HEK293 (cell line): Measurements from ENCODE around the gene CHST4.

ENCODE experiments used
- CTCF ChIA-PET: fragments of 350-600 bp; formaldehyde crosslinking; extraction: SDS; loops from one replicate; lab custom pipeline; 2021; ENCODE audit warnings: antibody characterized with exemption; lab: Yijun Ruan, JAX
- POLR2A ChIA-PET: fragments of 300-600 bp; formaldehyde crosslinking; extraction: SDS; loops from one replicate; lab custom pipeline; 2020; ENCODE audit warnings: antibody characterized with exemption, inconsistent platforms; lab: Yijun Ruan, JAX
- H3K27ac ChIP-seq: fragments of 200-500 bp; sonication (Bioruptor generic); 2 replicates; pipeline ENCODE4 v1.5.1; 2014; ENCODE audit warnings: low read depth, low read length, control low read depth, inconsistent platforms; ENCODE audit errors: extremely low read depth
- H3K36me3 ChIP-seq, 2 experiments: fragments of 200-500 bp in 1 of 2; sonication (Bioruptor generic) in 1 of 2; 1 replicate in 1 of 2; 2 replicates in 1 of 2; pipeline ENCODE4 v1.5.1; 2014 to 2017; ENCODE audit warnings: inconsistent platforms in 2 of 2, low read length in 2 of 2; ENCODE audit not compliant: control insufficient read depth in 2 of 2, insufficient read depth in 1 of 2
- H3K4me1 ChIP-seq: fragments of 200-500 bp; sonication (Bioruptor generic); 2 replicates; pipeline ENCODE4 v1.5.1; 2014; ENCODE audit warnings: mild to moderate bottlenecking, low read length, inconsistent platforms; ENCODE audit not compliant: control insufficient read depth, insufficient read depth
- H3K4me3 ChIP-seq: 2 replicates; pipeline ENCODE4 v1.5.1; 2011; ENCODE audit warnings: low read depth, mild to moderate bottlenecking, control low read depth, low read length, moderate library complexity
- H3K9me3 ChIP-seq: fragments of 200-500 bp; sonication (Bioruptor generic); 2 replicates; pipeline ENCODE4 v1.5.1; 2014; ENCODE audit warnings: low read depth, low read length, inconsistent platforms; ENCODE audit not compliant: control insufficient read depth, insufficient read depth
- EGR2 ChIP-seq: fragments of 450-650 bp; formaldehyde crosslinking; IDR thresholded peaks from 2 replicates; pipeline ENCODE4 v1.5.1; 2016; ENCODE audit warnings: low read depth, missing biosample characterization, missing genetic modification characterization
- KLF10 ChIP-seq: fragments of 450-650 bp; IDR thresholded peaks from 2 replicates; pipeline ENCODE4 v1.5.1; 2018; ENCODE audit warnings: missing biosample characterization, mild to moderate bottlenecking, missing genetic modification characterization
- SP3 ChIP-seq: fragments of 450-650 bp; formaldehyde crosslinking; IDR thresholded peaks from 2 replicates; pipeline ENCODE4 v1.5.1; 2016; ENCODE audit warnings: missing biosample characterization, missing genetic modification characterization
- TRIM28 ChIP-seq: IDR thresholded peaks from 2 replicates; pipeline ENCODE4 v1.6.1; 2011; ENCODE audit warnings: low read length, control low read depth, borderline replicate concordance
- YY2 ChIP-seq: fragments of 450-650 bp; formaldehyde crosslinking; IDR thresholded peaks from 2 replicates; pipeline ENCODE4 v1.5.1; 2016; ENCODE audit warnings: missing biosample characterization, missing genetic modification characterization
- ZBTB10 ChIP-seq: fragments of 450-650 bp; formaldehyde crosslinking; IDR thresholded peaks from 2 replicates; pipeline ENCODE4 v1.5.1; 2016; ENCODE audit warnings: missing biosample characterization, missing genetic modification characterization
- ZBTB21 ChIP-seq: fragments of 450-650 bp; formaldehyde crosslinking; IDR thresholded peaks from 2 replicates; pipeline ENCODE4 v1.5.1; 2017; ENCODE audit warnings: missing biosample characterization, missing genetic modification characterization
- ZFP41 ChIP-seq: fragments of 450-650 bp; formaldehyde crosslinking; IDR thresholded peaks from 2 replicates; pipeline ENCODE4 v1.5.1; 2016; ENCODE audit warnings: missing biosample characterization, missing genetic modification characterization, borderline replicate concordance
- ZNF138 ChIP-seq: fragments of 450-650 bp; formaldehyde crosslinking; IDR thresholded peaks from 2 replicates; pipeline ENCODE4 v1.5.1; 2016; ENCODE audit warnings: missing biosample characterization, missing genetic modification characterization, borderline replicate concordance
- ZNF2 ChIP-seq: fragments of 450-650 bp; formaldehyde crosslinking; IDR thresholded peaks from 2 replicates; pipeline ENCODE4 v1.5.1; 2016; ENCODE audit warnings: missing biosample characterization, missing genetic modification characterization
- ZNF211 ChIP-seq: fragments of 450-650 bp; formaldehyde crosslinking; IDR thresholded peaks from 2 replicates; pipeline ENCODE4 v1.5.1; 2016; ENCODE audit warnings: low read depth, missing biosample characterization, missing genetic modification characterization
- ZNF221 ChIP-seq: fragments of 450-650 bp; formaldehyde crosslinking; IDR thresholded peaks from 2 replicates; pipeline ENCODE4 v1.5.1; 2017; ENCODE audit warnings: missing biosample characterization, missing genetic modification characterization, borderline replicate concordance
- ZNF24 ChIP-seq: fragments of 450-650 bp; formaldehyde crosslinking; IDR thresholded peaks from 2 replicates; pipeline ENCODE4 v1.5.1; 2016; ENCODE audit warnings: missing biosample characterization, missing genetic modification characterization
- ZNF518A ChIP-seq: fragments of 450-650 bp; formaldehyde crosslinking; conservative IDR thresholded peaks from 2 replicates; pipeline ENCODE4 v1.5.1; 2016; ENCODE audit warnings: low read depth, missing biosample characterization, missing genetic modification characterization
- ZNF544 ChIP-seq: fragments of 450-650 bp; formaldehyde crosslinking; IDR thresholded peaks from 2 replicates; pipeline ENCODE4 v1.5.0; 2017; ENCODE audit warnings: missing biosample characterization, missing genetic modification characterization
- ZNF571 ChIP-seq: fragments of 450-650 bp; formaldehyde crosslinking; IDR thresholded peaks from 2 replicates; pipeline ENCODE4 v1.5.0; 2017; ENCODE audit warnings: missing biosample characterization, missing genetic modification characterization
- ZNF580 ChIP-seq: fragments of 450-650 bp; formaldehyde crosslinking; IDR thresholded peaks from 2 replicates; pipeline ENCODE4 v1.5.1; 2016; ENCODE audit warnings: missing biosample characterization, missing genetic modification characterization
- ZNF660 ChIP-seq: fragments of 450-650 bp; IDR thresholded peaks from 2 replicates; pipeline ENCODE4 v1.5.1; 2018; ENCODE audit warnings: missing biosample characterization, mild to moderate bottlenecking, missing genetic modification characterization
- ZNF791 ChIP-seq: fragments of 450-650 bp; formaldehyde crosslinking; IDR thresholded peaks from 2 replicates; pipeline ENCODE4 v1.5.1; 2016; ENCODE audit warnings: missing biosample characterization, missing genetic modification characterization
- ZSCAN16 ChIP-seq: fragments of 450-650 bp; formaldehyde crosslinking; IDR thresholded peaks from 2 replicates; pipeline ENCODE4 v1.5.1; 2016; ENCODE audit warnings: missing biosample characterization, missing genetic modification characterization

The CHST4 gene

GRCh38 chr16:71482569-71482968, 43.7 kb upstream of the CHST4 start:
- CTCF ChIA-PET = interaction anchor here (2.3 kb wide), 1 partner anchor 56 kb away, joined by 12 read pairs; no protein-coding TSS in a partner anchor
- H3K36me3 ChIP-seq = peaks cover 0 to 13% of the 10 kb centered on the region in 2 experiments; a peak in 1 of 3 replicates
- no peaks in the 10 kb centered on the region for H3K4me1 ChIP-seq
- TF ChIP-seq SP3 (tag by site-specific recombination) (no peak), ZNF138 (tag by site-specific recombination) (no peak), ZFP41 (no peak), ZNF518A (tag by site-specific recombination) (no peak), ZNF544 (tag by site-specific recombination) (no peak)
- POLR2A ChIA-PET = no interaction called here
- no peak overlapping the region for H3K27ac ChIP-seq
- H3K4me3 ChIP-seq = no peak overlapping the region
- H3K9me3 ChIP-seq = no peaks in the 10 kb centered on the region

GRCh38 chr16:71484006-71484893, 42.0 kb upstream of the CHST4 start:
- Histone ChIP-seq H3K9me3 (no peaks in the 10 kb centered on the region), H3K4me3 (peak overlapping the region; percentile 59), H3K4me1 (no peaks in the 10 kb centered on the region), H3K27ac (peak overlapping the region; percentile 58; the same call in 1 of the 2 replicates), H3K36me3 (no peaks in the 10 kb centered on the region)
- POLR2A ChIA-PET = interaction anchor here (1.4 to 1.6 kb wide), 2 partner anchors 22 to 58 kb away, joined by 8 to 16 read pairs; partner anchors contain the start of gene ZNF23
- CTCF ChIA-PET = interaction anchor here (0.5 to 1.3 kb wide), 2 partner anchors 127 to 939 kb away, joined by 3 to 5 read pairs; no protein-coding TSS in a partner anchor
- TF ChIP-seq ZNF580 (peak; percentile 50), ZNF571 (tag by site-specific recombination) (no peak), TRIM28 (peak; percentile 31; the same call in 1 of the 2 replicates), ZBTB21 (tag by site-specific recombination) (peak; percentile 99), ZNF518A (tag by site-specific recombination) (peak; percentile 95), ZNF211 (no peak), ZNF660 (tag by site-specific recombination) (peak; percentile 39; the same call in 1 of the 2 replicates), ZNF221 (tag by site-specific recombination) (no peak), ZBTB10 (tag by site-specific recombination) (peak; percentile 61; the same call in 1 of the 2 replicates), ZNF24 (tag by site-specific recombination) (no peak), ZSCAN16 (tag by site-specific recombination) (no peak), KLF10 (tag by site-specific recombination) (no peak), ZNF791 (no peak), EGR2 (tag by site-specific recombination) (peak; percentile 65), ZNF2 (tag by site-specific recombination) (0 out of 2 replicates have a peak, but pooled peaks have one; percentile 50), YY2 (tag by site-specific recombination) (peak; percentile 71)
